HEK293 (cell line): ENCODE results near the gene CATSPER3.

Source experiments
- GLIS1 ChIP-seq: fragments of 450-650 bp; formaldehyde crosslinking; IDR thresholded peaks from 2 replicates; pipeline ENCODE4 v1.5.1; 2016; ENCODE audit warnings: missing biosample characterization, missing genetic modification characterization
- HIC1 ChIP-seq: fragments of 450-650 bp; formaldehyde crosslinking; IDR thresholded peaks from 2 replicates; pipeline ENCODE4 v1.5.1; 2016; ENCODE audit warnings: missing biosample characterization, missing genetic modification characterization
- HOXA7 ChIP-seq: sonication (generic); formaldehyde crosslinking; IDR thresholded peaks from 2 replicates; pipeline ENCODE4 v1.8.1; 2022; ENCODE audit warnings: missing genetic modification reagents, borderline replicate concordance
- KLF7 ChIP-seq: fragments of 450-650 bp; formaldehyde crosslinking; IDR thresholded peaks from 2 replicates; pipeline ENCODE4 v1.5.1; 2016; ENCODE audit warnings: missing biosample characterization, missing genetic modification characterization, borderline replicate concordance
- REST ChIP-seq: fragments of 450-650 bp; formaldehyde crosslinking; IDR thresholded peaks from 2 replicates; pipeline ENCODE4 v1.5.1; 2016; ENCODE audit warnings: missing biosample characterization, missing genetic modification characterization
- SETDB1 ChIP-seq: IDR thresholded peaks from one replicate; pipeline ENCODE4 v1.6.1; 2017; ENCODE audit warnings: mild to moderate bottlenecking, low read length, moderate library complexity, mixed read lengths; ENCODE audit not compliant: insufficient read length
- ZFP3 ChIP-seq: fragments of 450-650 bp; formaldehyde crosslinking; IDR thresholded peaks from 2 replicates; pipeline ENCODE4 v1.5.1; 2016; ENCODE audit warnings: low read depth, missing biosample characterization, missing genetic modification characterization
- ZNF140 ChIP-seq: fragments of 450-650 bp; formaldehyde crosslinking; IDR thresholded peaks from 2 replicates; pipeline ENCODE4 v1.5.1; 2016; ENCODE audit warnings: missing biosample characterization, missing genetic modification characterization
- ZNF148 ChIP-seq: fragments of 450-650 bp; formaldehyde crosslinking; IDR thresholded peaks from 2 replicates; pipeline ENCODE4 v1.5.0; 2017; ENCODE audit warnings: missing biosample characterization, missing genetic modification characterization, borderline replicate concordance
- ZNF155 ChIP-seq: fragments of 450-650 bp; formaldehyde crosslinking; IDR thresholded peaks from 2 replicates; pipeline ENCODE4 v1.5.1; 2016; ENCODE audit warnings: missing biosample characterization, missing genetic modification characterization
- ZNF19 ChIP-seq: fragments of 450-650 bp; formaldehyde crosslinking; IDR thresholded peaks from 2 replicates; pipeline ENCODE4; 2016; ENCODE audit warnings: missing biosample characterization, missing genetic modification characterization, low read depth
- ZNF214 ChIP-seq: fragments of 450-650 bp; formaldehyde crosslinking; IDR thresholded peaks from 2 replicates; pipeline ENCODE4 v1.5.1; 2017; ENCODE audit warnings: missing biosample characterization, mild to moderate bottlenecking, missing genetic modification characterization, borderline replicate concordance
- ZNF223 ChIP-seq: fragments of 450-650 bp; formaldehyde crosslinking; IDR thresholded peaks from 2 replicates; pipeline ENCODE4 v1.5.1; 2016; ENCODE audit warnings: missing biosample characterization, missing genetic modification characterization
- ZNF280D ChIP-seq: fragments of 450-650 bp; formaldehyde crosslinking; IDR thresholded peaks from 2 replicates; pipeline ENCODE4 v1.5.1; 2016; ENCODE audit warnings: missing biosample characterization, missing genetic modification characterization
- ZNF350 ChIP-seq: fragments of 450-650 bp; formaldehyde crosslinking; IDR thresholded peaks from 2 replicates; pipeline ENCODE4 v1.5.0; 2017; ENCODE audit warnings: missing biosample characterization, mild to moderate bottlenecking, missing genetic modification characterization
- ZNF366 ChIP-seq: fragments of 450-650 bp; formaldehyde crosslinking; conservative IDR thresholded peaks from 2 replicates; pipeline ENCODE4 v1.5.1; 2016; ENCODE audit warnings: missing biosample characterization, missing genetic modification characterization
- ZNF416 ChIP-seq: fragments of 450-650 bp; formaldehyde crosslinking; IDR thresholded peaks from 2 replicates; pipeline ENCODE4 v1.5.1; 2016; ENCODE audit warnings: missing biosample characterization, missing genetic modification characterization
- ZNF423 ChIP-seq: fragments of 450-650 bp; formaldehyde crosslinking; IDR thresholded peaks from 2 replicates; pipeline ENCODE4 v1.5.1; 2016; ENCODE audit warnings: missing biosample characterization, missing genetic modification characterization
- ZNF426 ChIP-seq: fragments of 450-650 bp; formaldehyde crosslinking; IDR thresholded peaks from 2 replicates; pipeline ENCODE4 v1.5.1; 2017; ENCODE audit warnings: missing biosample characterization, missing genetic modification characterization, mild to moderate bottlenecking, inconsistent platforms, moderate library complexity
- ZNF501 ChIP-seq: fragments of 450-650 bp; formaldehyde crosslinking; IDR thresholded peaks from 2 replicates; pipeline ENCODE4 v1.5.1; 2016; ENCODE audit warnings: missing biosample characterization, missing genetic modification characterization
- ZNF549 ChIP-seq: fragments of 450-650 bp; IDR thresholded peaks from 2 replicates; pipeline ENCODE4 v1.5.1; 2018; ENCODE audit warnings: missing biosample characterization, missing genetic modification characterization, mild to moderate bottlenecking, inconsistent platforms, moderate library complexity
- ZNF585B ChIP-seq: fragments of 450-650 bp; formaldehyde crosslinking; IDR thresholded peaks from 2 replicates; pipeline ENCODE4 v1.5.1; 2016; ENCODE audit warnings: missing biosample characterization, missing genetic modification characterization
- ZNF624 ChIP-seq: fragments of 450-650 bp; formaldehyde crosslinking; IDR thresholded peaks from 2 replicates; pipeline ENCODE4 v1.5.1; 2017; ENCODE audit warnings: missing biosample characterization, missing genetic modification characterization
- ZNF629 ChIP-seq: fragments of 450-650 bp; formaldehyde crosslinking; IDR thresholded peaks from 2 replicates; pipeline ENCODE4 v1.5.1; 2017; ENCODE audit warnings: missing biosample characterization, missing genetic modification characterization
- ZNF660 ChIP-seq: fragments of 450-650 bp; IDR thresholded peaks from 2 replicates; pipeline ENCODE4 v1.5.1; 2018; ENCODE audit warnings: missing biosample characterization, mild to moderate bottlenecking, missing genetic modification characterization
- ZNF76 ChIP-seq: fragments of 450-650 bp; formaldehyde crosslinking; IDR thresholded peaks from 2 replicates; pipeline ENCODE4; 2016; ENCODE audit warnings: low read depth, missing biosample characterization, missing genetic modification characterization, borderline replicate concordance
- ZNF768 ChIP-seq: fragments of 450-650 bp; formaldehyde crosslinking; IDR thresholded peaks from 2 replicates; pipeline ENCODE4 v1.5.1; 2018; ENCODE audit warnings: missing biosample characterization, mild to moderate bottlenecking, missing genetic modification characterization
- ZNF830 ChIP-seq: fragments of 450-650 bp; IDR thresholded peaks from 2 replicates; pipeline ENCODE4 v1.5.0; 2018; ENCODE audit warnings: missing biosample characterization, missing genetic modification characterization, low read depth, mild to moderate bottlenecking, moderate library complexity

Gene CATSPER3

GRCh38 chr5:135034236-135034962 is 66.7 kb downstream of the CATSPER3 start (continued):
- no peak for TF ChIP-seq SETDB1
- no peak for TF ChIP-seq ZNF280D (tag by site-specific recombination)
- no peak for TF ChIP-seq ZNF223 (tag by site-specific recombination)
- TF ChIP-seq ZNF350 (tag by site-specific recombination): no peak
- TF ChIP-seq REST: 0 out of 2 replicates have a peak, but pooled peaks have one; percentile 22
- TF ChIP-seq ZNF19 (tag by site-specific recombination): no peak
- TF ChIP-seq ZNF366: peak; percentile 80
- TF ChIP-seq ZNF426 (tag by site-specific recombination): no peak
- no peak for TF ChIP-seq ZNF768 (tag by site-specific recombination)
- TF ChIP-seq ZNF416 (tag by site-specific recombination): no peak
- TF ChIP-seq ZNF660 (tag by site-specific recombination): peak; percentile 36; the same call in 1 of the 2 replicates
- no peak for TF ChIP-seq ZNF830 (tag by site-specific recombination)
- TF ChIP-seq ZNF423 (tag by site-specific recombination): 0 out of 2 replicates have a peak, but pooled peaks have one; percentile 15
- TF ChIP-seq ZNF155 (tag by site-specific recombination): no peak
- no peak for TF ChIP-seq ZFP3
- TF ChIP-seq KLF7 (tag by site-specific recombination): peak; percentile 44; the same call in 1 of the 2 replicates
- no peak for TF ChIP-seq ZNF585B
- TF ChIP-seq ZNF501 (tag by site-specific recombination): peak; percentile 91
- TF ChIP-seq ZNF140 (tag by site-specific recombination): no peak
- TF ChIP-seq ZNF624: no peak
- peak; percentile 88 for TF ChIP-seq GLIS1
- TF ChIP-seq ZNF214 (tag by site-specific recombination): no peak
- no peak for TF ChIP-seq ZNF148 (tag by site-specific recombination)
- TF ChIP-seq HOXA7: no peak
- peak; percentile 59; the same call in 1 of the 2 replicates for TF ChIP-seq ZNF629 (tag by site-specific recombination)
- peak; percentile 54 for TF ChIP-seq ZNF76 (tag by site-specific recombination)
- no peak for TF ChIP-seq ZNF549
- TF ChIP-seq HIC1 (tag by site-specific recombination): peak; percentile 25; the same call in 1 of the 2 replicates
